Erythroblast (primary cell): ENCODE measurements around the gene FNDC3B.

Experiments used
- DNase-seq, 2 experiments: peaks; one replicate each; lab custom pipeline; 2025; lab: John Stamatoyannopoulos, UW
- GATA1 ChIP-seq: IDR thresholded peaks from 2 replicates; pipeline ENCODE4 v1.6.1; 2011; ENCODE audit warnings: low read depth, mild to moderate bottlenecking, control low read depth, low read length, moderate library complexity
- POLR2A ChIP-seq: IDR thresholded peaks from 2 replicates; pipeline ENCODE4 v1.6.1; 2011; ENCODE audit warnings: mild to moderate bottlenecking, low read length

Gene FNDC3B

DNA sequence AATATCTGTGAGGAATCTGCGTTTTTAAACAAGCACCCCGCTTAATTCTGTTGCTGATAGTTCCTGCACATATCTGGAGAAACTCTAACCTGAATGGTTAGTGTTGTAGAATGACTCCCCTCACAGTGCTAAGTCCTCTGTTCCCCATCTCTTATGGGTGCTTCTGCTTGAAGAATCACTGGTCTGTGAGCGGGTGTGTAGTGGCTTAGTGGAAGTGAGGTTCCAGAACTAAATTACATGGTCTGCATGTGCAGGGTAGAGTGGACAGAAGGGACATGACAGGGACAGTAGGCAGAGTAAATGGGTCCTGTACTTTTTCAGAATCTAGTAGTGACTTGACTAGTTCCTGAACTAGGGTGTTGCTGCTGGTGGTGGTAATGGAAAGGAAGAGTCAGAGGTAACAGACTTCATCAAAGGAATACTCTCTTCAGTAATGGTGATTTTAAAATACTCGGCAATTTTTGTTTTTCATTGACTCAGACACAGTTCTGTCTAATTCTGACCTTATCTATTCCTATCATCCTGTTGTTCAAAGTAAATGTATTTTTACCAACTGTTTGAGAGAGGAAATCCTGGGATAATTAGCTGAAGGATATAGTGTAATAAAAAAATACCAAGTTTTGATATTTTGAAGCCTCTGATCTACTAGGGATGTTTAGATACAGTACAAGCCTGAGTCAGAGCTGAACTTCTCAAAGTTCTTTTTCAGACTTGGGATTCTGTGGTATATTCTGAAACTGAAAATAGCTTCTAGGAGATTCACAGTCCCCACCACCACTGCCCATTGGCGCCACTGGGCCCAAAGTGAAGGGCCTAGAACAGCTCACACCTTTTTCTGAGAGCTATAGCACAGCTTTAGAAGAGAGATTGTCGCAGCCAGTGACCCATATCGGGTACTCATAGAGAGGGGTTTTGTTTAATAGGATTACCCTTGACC is 55.5 kb downstream of the FNDC3B start:
- TF ChIP-seq GATA1 (no peak), POLR2A (no peak)
- DNase-seq, result no peak

DNA sequence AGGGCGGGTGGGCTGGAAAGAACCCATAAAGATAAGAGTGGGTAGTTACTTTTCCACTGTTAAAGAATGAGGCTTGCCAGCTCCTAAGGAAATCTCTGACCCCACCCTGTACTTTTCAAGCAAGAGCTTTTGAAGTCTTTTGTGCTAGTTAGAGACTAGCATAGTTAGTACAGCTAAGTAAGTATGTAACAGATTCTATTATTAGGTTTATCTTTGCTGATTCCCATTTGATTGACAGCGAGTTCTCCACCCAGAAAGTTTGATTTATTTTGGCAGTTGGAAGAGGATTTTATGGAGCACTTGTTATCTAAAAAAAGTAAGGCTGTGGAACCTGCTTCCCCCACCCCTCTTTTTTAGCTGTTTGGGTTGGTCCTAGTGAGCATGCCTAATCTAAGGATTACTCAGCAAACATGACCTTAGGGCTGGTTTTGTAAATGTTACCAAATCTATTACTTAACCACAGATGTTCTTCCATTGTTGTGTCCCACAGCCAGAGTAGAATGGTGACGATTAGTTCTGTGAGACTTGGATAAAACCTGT is 57.6 kb downstream of the FNDC3B start:
- peak; percentile 33 to 46 for DNase-seq
- TF ChIP-seq GATA1, result no peak

DNA sequence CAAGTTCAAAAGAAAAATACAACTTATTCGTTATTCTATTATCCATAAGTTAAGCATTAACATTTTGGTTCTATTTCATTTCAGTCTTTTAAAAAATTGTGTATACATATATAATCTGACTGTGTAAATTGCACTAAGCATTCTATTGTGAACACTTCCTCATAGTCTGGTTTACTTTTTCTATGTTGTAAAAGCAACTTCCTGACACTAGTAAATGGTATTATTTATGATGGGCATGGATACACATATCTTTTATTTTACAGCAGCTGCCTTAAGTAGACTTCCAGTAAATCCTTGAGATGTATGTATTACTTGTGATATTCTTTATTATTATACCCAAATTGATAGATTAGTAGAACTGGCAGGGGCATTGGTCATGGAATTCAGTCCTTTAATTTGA is 58.2 kb downstream of the FNDC3B start:
- DNase-seq, result no peak
- TF ChIP-seq GATA1 (no peak), POLR2A (no peak)

DNA sequence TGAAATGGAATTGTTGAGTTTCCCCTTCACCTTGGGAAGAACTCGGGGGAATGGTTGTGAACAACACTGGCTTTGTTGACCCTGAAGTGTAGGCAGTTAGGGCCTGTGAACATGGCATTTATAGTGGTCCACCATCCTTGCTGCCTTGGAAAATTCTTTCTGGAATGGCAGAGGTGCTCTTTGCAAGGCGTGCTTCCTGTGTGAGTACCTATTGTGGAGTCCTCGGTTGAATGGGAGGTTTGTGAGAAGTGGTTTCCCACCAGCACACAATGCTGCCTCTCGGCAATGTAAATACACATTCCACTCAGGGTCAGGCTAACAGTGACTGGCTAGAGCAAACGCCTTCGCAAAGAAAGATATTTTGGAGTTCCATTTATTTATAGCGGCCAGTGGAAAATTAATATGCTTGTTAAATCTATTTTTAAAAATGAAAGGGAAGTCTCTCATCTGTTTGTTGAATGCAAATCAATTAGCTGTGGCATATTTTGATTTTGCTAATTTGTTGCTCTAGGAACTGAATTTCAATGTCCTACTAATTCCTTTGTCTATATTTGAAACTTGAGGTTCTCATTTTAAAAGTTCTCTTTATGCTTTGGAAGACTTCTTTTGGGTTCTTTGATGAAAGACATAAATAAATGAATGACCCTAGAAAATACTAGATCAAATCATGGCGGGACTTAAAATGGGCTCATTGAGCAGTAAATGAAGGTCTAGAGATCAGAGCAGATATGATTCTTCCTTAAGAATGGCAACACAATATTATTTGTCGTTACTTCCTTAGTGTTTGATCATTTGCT is 59.5 kb downstream of the FNDC3B start:
- no peak for DNase-seq
- TF ChIP-seq GATA1 (no peak), POLR2A (no peak)

DNA sequence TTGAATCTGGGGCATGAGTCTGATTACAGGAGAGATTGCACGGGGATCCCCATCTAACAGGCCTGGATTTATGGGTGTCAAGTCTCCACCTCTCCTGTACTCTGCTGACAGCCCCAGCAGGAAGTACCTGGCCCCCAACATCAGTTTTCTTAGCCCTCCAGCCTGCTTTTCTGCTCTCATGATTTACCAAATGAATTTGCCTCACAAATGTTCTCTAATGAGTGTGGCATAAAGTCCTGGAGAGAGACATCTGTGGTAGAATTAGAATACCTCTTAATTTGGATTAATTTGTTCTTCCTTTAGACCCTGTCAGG is 60.1 kb downstream of the FNDC3B start:
- no peak for TF ChIP-seq GATA1
- no peak for TF ChIP-seq POLR2A
- DNase-seq, result no peak

DNA sequence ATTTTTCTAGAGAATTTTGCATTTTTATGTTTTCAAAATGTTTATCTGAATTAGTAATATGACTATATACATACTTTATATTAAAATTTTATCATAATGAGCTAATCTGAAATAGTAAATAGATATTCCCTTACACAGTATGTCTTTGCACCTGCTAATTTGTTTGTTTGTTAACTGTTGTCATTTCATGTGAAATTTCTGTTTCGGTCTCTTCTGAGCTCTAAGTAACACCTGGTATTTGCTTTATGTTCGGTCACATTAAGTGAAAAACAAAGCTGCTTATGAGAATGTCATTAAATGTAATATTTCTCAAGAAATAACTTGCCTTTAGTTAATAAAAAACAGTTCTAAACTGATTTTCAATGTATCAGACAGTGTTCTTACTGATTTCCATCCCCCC is 61.1 kb downstream of the FNDC3B start:
- TF ChIP-seq POLR2A (no peak), GATA1 (no peak)
- no peak for DNase-seq

DNA sequence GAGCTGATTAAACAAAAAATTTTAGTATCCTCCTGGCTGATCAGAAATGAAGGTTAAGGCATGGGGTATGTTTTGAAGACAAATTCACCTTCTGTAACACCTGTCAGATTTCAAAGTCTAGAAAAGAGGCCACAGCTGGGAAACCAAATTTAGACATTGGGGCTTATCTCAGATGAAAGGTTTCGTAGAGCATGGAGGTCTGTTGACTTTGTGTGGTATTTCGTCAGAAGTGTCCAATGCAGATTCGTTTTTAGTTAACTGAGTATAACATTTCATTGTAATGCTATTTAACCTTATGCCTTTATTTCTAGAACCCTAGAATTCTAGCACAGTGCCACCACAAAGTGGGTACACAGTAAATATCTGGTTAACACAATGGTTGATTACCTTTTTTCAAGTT is 61.7 kb downstream of the FNDC3B start:
- TF ChIP-seq POLR2A (no peak), GATA1 (no peak)
- no peak for DNase-seq

DNA sequence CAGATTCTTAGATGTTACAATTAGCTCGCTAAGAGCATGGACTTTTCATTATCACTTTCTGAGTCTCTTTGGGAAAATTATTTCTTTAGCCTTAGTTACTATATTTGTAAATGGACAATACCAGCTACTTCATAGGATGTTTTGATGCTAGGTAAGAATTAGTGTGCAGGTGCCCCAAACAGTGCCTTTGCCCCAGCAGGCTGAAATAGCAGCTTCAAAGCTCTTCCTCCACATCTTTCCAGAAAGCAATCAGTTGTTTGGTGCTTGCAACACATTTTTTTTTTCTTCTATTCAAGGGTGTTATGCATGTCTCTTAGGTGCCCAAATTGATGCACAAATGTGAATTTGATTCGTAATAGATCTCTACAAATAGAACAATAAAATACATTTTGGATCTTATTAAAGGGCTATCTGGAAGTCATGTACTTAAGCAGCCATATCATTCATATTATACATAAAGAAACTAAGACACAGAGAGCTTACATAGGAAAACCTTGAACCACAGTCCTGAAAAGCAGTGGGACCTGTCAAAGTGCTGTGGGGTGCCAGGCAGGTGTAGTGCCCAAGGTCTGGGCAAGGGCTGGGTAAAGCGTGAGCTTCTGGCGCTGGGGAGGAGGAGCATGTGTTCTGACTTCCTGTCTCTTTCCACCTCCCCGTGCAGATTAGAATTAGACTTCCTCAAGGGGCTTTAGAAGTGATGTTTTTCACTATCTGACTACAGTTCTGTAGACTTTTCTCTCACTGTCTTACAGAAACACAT is 62.9 kb downstream of the FNDC3B start:
- no peak for DNase-seq
- no peak for TF ChIP-seq POLR2A
- no peak for TF ChIP-seq GATA1

DNA sequence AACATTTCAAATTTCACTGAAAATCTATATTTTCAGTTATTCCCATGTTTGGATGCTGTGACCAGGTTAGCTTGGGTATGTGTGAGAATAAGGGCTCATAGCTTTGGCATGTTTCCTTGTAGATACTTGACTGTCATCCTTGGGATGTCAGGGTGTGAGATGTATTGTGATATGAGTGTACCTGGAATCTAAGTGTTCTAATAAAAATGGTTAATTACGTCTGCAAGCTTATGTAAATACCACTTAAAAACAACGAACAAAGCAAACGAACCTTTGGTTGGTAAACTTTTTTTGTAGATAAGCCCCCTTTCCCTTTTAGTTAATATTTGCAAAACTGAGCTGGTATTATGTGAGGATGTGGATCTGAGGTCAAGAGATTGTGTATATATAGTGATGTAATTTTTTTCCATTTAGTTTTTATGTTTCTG is 63.5 kb downstream of the FNDC3B start:
- no peak for TF ChIP-seq GATA1
- no peak for TF ChIP-seq POLR2A
- DNase-seq, result no peak

DNA sequence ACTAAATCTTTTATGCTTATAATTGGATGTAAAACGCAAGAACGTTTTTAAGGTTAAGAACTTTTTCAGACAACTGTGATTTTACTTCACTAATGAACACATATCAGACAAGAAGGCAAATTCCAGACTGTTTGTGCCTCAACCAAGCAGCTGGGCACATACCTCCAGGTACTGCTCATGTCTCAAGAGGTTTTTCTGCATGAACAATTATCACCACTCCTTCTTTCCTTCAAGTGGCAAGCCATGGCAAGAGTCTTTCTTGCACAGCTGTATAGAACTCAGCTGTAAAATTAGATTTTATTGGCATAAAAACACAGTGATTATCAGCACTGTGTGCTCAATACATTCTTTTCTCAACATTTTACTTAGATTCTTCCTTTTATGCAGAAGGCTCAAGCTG is 64.3 kb downstream of the FNDC3B start:
- no peak for DNase-seq
- no peak for TF ChIP-seq POLR2A
- TF ChIP-seq GATA1, result no peak

DNA sequence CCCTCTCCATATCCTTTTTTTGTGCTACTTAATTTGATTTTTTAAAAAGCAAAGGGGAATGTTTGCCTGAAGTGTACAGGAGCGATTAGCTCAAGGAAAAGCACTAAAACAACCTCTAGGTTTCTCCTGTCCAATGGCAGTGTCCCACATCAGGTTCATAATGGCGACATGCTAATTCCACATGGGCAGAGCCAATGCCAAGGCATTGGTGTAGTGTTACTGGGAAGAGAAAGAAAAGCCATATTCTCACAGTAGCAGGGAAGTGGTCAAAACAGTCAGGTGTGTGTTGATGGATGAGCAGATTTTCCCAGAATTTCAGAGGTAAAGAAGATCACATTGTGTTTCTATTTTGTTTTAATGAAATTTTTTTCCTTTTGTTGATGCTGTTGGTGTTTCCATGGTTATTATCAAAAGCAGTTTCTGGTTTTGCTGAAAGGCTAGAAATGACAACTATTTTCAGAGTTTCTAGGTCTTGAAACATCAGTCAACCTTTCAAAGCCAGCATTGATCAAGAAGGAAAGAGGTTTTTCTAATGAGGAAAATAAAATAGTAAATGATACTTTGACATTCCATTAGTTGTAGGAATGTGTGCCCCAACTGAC is 65.2 kb downstream of the FNDC3B start:
- TF ChIP-seq POLR2A, result no peak
- TF ChIP-seq GATA1, result no peak
- DNase-seq, result peak in 1 of 2 experiments; percentile 29

DNA sequence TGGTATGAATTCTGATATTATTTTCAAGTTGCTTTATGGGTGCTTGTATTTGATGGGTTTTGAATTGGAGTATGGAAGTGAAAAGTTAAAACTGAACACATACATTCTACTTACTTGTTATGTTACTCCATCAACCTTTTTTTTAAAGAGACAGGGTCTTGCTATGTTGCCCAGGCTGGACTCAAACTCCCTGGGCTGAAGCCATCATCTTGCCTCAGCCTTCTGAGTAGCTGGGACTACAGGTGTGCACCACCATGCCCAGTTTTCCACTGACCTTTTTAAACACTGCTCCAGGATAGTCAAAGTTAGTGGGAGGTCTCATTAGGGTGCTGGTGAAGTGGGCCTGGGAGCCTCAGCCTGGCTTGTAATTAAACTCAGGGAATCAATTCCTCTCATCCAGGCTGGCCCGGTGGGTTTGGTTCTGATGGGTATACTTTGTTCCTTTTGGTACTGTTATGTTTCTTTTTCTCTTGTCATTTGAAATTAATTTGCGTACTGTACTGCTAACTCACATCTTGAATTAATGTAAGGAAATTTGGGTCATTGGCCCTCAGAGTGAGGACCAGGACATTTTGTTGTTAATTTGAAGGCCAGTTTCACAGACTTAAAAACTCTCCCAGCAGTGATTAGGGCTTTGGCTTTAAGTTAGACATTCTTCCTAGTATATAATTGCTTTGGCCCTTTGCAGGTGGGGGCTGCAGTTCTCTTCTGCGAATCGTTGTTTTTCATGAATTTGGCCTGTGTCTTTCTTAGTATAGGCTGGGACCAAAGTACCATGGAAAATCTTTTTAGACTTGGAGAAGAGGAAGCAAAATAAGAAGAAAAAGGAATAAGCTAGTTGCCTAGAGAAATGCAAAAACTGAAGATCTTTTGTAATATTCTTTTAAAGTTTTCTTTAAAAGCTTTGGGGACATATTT is 66.9 kb downstream of the FNDC3B start:
- TF ChIP-seq GATA1 (no peak), POLR2A (no peak)
- DNase-seq, result no peak
